ENCODE measurements around the gene LEMD2.

The LEMD2 gene

DNA sequence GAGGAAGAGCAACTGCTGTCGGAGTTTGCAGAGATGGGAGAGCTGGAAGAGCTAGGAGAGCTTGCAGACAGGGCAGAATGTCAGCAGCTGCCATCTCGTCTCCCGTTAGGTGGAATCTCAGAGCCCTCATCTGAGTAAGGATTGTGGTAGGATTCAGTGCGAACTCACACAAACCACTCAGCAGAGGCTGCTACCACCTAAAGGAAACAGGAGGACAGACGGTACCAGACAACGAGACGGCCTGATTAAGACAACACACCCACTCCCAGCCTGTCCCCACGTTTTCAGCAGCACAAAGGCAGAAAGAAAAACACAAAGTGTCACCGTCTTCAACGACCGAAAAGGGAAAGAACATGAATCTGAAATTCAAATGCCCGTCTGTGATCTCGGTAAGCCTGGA is 4.1 kb downstream of the LEMD2 start:
- Histone ChIP-seq H3K9ac (ENCODE audit: low read depth, low read length, poor library complexity, severe bottlenecking) (peak overlapping the region; percentile 83), H3K79me2 (ENCODE audit: insufficient read depth, low read length) (peaks cover 63% of the 10 kb centered on the region), H3K4me2 (ENCODE audit: low read depth, low read length, poor library complexity, severe bottlenecking) (peak overlapping the region; percentile 98), H3K4me1 (ENCODE audit: insufficient read depth, low read length, poor library complexity, severe bottlenecking) (peaks cover 38% of the 10 kb centered on the region), H3K27me3 (ENCODE audit: insufficient read depth, low read length, poor library complexity, severe bottlenecking) (no peaks in the 10 kb centered on the region), H3K4me3 (ENCODE audit: low read length, poor library complexity, severe bottlenecking) (peak overlapping the region; percentile 93), H3K9me3 (ENCODE audit: insufficient read depth, low read depth, low read length) (no peaks in the 10 kb centered on the region), H3K36me3 (ENCODE audit: insufficient read depth, low read length) (peaks cover 21% of the 10 kb centered on the region; the same call in 1 of the 2 replicates), H2AFZ (ENCODE audit: low read length) (no peak overlapping the region), H3K9me2 (replicated peaks; ENCODE audit: low read depth, low read length) (no peaks in the 10 kb centered on the region), H3F3A (ENCODE audit: low read depth) (no peaks in the 10 kb centered on the region), H4K20me1 (ENCODE audit: insufficient read depth, low read length, poor library complexity, severe bottlenecking) (peaks cover 34% of the 10 kb centered on the region)
- TF ChIP-seq EZH2phosphoT487 (IDR thresholded peaks at IDR 0.05; ENCODE audit: borderline replicate concordance) (no peak), CTCF (conservative IDR thresholded peaks at IDR 0.05; ENCODE audit: low read length) (no peak)

DNA sequence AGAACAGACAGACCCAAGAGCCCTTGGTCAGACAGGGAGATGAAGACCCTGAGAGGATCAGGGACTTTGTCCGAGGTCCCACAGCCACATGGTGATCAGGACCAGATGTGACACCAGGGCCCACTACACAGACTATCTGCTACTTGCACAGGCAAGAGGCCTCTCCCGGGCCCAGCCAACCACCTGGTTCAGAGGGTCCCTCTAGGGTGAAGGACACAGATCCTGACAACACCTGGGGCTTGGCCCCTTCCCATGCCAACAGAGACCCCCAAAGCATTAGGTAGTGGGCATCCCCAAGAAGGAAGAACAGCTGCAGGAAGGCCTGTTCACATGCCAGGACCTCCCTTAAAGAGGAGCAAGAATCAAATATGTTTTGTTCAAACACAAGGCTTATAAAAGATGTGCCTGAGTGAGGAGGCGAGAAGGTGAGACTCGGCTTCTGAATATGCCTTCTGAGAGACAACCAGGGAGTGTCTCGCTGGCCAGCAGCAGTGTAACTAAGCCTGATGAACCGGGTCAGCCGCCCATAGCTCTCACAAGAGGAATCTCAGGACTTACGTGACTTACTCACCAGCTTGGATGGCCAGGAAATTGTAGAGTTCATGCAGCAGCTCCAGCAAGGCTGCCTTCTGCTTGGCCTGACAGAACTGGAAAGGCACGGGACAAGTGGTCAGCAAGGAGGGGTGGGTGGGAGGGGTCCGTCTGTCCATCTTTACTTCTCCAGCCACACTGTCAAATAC is 5.0 kb downstream of the LEMD2 start:
- TF ChIP-seq CTCF (conservative IDR thresholded peaks at IDR 0.05; ENCODE audit: low read length) (no peak), EZH2phosphoT487 (IDR thresholded peaks at IDR 0.05; ENCODE audit: borderline replicate concordance) (no peak)
- H3K4me1 ChIP-seq (ENCODE audit: insufficient read depth, low read length, poor library complexity, severe bottlenecking), result peaks cover 32% of the 10 kb centered on the region
- no peak overlapping the region for H3K4me3 ChIP-seq (ENCODE audit: low read length, poor library complexity, severe bottlenecking)
- no peak overlapping the region for H3K4me2 ChIP-seq (ENCODE audit: low read depth, low read length, poor library complexity, severe bottlenecking)
- no peaks in the 10 kb centered on the region for H3K9me3 ChIP-seq (ENCODE audit: insufficient read depth, low read depth, low read length)
- H3K79me2 ChIP-seq (ENCODE audit: insufficient read depth, low read length), result peaks cover 57% of the 10 kb centered on the region
- H4K20me1 ChIP-seq (ENCODE audit: insufficient read depth, low read length, poor library complexity, severe bottlenecking), result peaks cover 34% of the 10 kb centered on the region
- no peaks in the 10 kb centered on the region for H3K9me2 ChIP-seq (replicated peaks; ENCODE audit: low read depth, low read length)
- H3F3A ChIP-seq (ENCODE audit: low read depth), result no peaks in the 10 kb centered on the region
- peaks cover 29% of the 10 kb centered on the region; the same call in 1 of the 2 replicates for H3K36me3 ChIP-seq (ENCODE audit: insufficient read depth, low read length)
- no peak overlapping the region for H3K9ac ChIP-seq (ENCODE audit: low read depth, low read length, poor library complexity, severe bottlenecking)
- no peaks in the 10 kb centered on the region for H3K27me3 ChIP-seq (ENCODE audit: insufficient read depth, low read length, poor library complexity, severe bottlenecking)
- H2AFZ ChIP-seq (ENCODE audit: low read length), result no peak overlapping the region

DNA sequence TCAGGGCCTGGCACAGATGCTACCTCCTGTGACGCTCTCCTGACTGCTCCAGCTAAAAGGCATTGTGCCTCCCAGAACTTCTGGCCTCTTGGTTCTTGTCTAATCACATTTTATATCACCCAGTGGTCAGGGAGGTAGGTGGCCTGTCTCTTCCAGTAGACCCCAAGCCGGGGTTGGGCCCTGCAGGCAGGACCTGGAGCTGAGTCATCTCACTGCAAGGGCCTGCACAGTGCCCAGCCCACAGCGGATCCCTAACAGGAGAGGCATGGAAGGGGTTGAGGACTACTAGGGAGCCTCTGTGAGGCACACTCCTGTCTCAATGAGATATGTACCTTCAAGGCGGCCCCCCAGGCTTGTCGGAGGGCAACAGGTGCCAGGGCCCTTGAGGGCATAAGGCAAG is 6.4 kb downstream of the LEMD2 start:
- no peak overlapping the region for H3K9ac ChIP-seq (ENCODE audit: low read depth, low read length, poor library complexity, severe bottlenecking)
- no peak overlapping the region for H2AFZ ChIP-seq (ENCODE audit: low read length)
- no peak overlapping the region for H3K4me3 ChIP-seq (ENCODE audit: low read length, poor library complexity, severe bottlenecking)
- H3K9me3 ChIP-seq (ENCODE audit: insufficient read depth, low read depth, low read length), result no peaks in the 10 kb centered on the region
- no peaks in the 10 kb centered on the region for H3K27me3 ChIP-seq (ENCODE audit: insufficient read depth, low read length, poor library complexity, severe bottlenecking)
- no peaks in the 10 kb centered on the region for H3F3A ChIP-seq (ENCODE audit: low read depth)
- H3K9me2 ChIP-seq (replicated peaks; ENCODE audit: low read depth, low read length), result no peaks in the 10 kb centered on the region
- H3K4me1 ChIP-seq (ENCODE audit: insufficient read depth, low read length, poor library complexity, severe bottlenecking), result peaks cover 27% of the 10 kb centered on the region
- H4K20me1 ChIP-seq (ENCODE audit: insufficient read depth, low read length, poor library complexity, severe bottlenecking), result peaks cover 30% of the 10 kb centered on the region
- peaks cover 43% of the 10 kb centered on the region for H3K79me2 ChIP-seq (ENCODE audit: insufficient read depth, low read length)
- no peak for TF ChIP-seq CTCF (conservative IDR thresholded peaks at IDR 0.05; ENCODE audit: low read length)
- TF ChIP-seq EZH2phosphoT487 (IDR thresholded peaks at IDR 0.05; ENCODE audit: borderline replicate concordance), result no peak
- peaks cover 43% of the 10 kb centered on the region; the same call in 1 of the 2 replicates for H3K36me3 ChIP-seq (ENCODE audit: insufficient read depth, low read length)
- H3K4me2 ChIP-seq (ENCODE audit: low read depth, low read length, poor library complexity, severe bottlenecking), result no peak overlapping the region
